GM12878 (cell line): ENCODE data around the gene MAPT.

Experiments
- CBX5 ChIP-seq: sonication (generic); IDR thresholded peaks from 2 replicates; pipeline ENCODE4 v1.6.1; 2016; ENCODE audit warnings: low read depth, moderate library complexity, mild to moderate bottlenecking, inconsistent platforms
- CHD1 ChIP-seq: IDR thresholded peaks from 2 replicates; pipeline ENCODE4 v1.6.1; 2012; ENCODE audit warnings: low read depth, low read length, improper control_type of control experiment
- CREM ChIP-seq: IDR thresholded peaks from 2 replicates; pipeline ENCODE4 v1.6.1; 2014; ENCODE audit warnings: antibody characterized with exemption, low read depth
- MXI1 ChIP-seq: fragments of 150-350 bp; IDR thresholded peaks from 2 replicates; pipeline ENCODE4 v1.6.1; 2011; ENCODE audit warnings: low read depth, mild to moderate bottlenecking, inconsistent platforms, low read length, improper control_type of control experiment
- NBN ChIP-seq: fragments of 450-650 bp; IDR thresholded peaks from 2 replicates; pipeline ENCODE4 v1.6.1; 2016
- NFXL1 ChIP-seq: fragments of 450-650 bp; IDR thresholded peaks from 2 replicates; pipeline ENCODE4 v1.6.1; 2017; ENCODE audit warnings: antibody characterized with exemption, mild to moderate bottlenecking, borderline replicate concordance
- POLR2AphosphoS5 ChIP-seq: IDR thresholded peaks from 2 replicates; pipeline ENCODE4 v1.6.1; 2011; ENCODE audit warnings: mild to moderate bottlenecking, low read length, inconsistent platforms
- SRF ChIP-seq, 2 experiments: IDR thresholded peaks; 2 replicates each; pipeline ENCODE4 v1.6.1; 2011; ENCODE audit warnings: low read depth in 2 of 2, low read length in 2 of 2, mild to moderate bottlenecking in 1 of 2, moderate library complexity in 1 of 2
- YY1 ChIP-seq: IDR thresholded peaks from 2 replicates; pipeline ENCODE4 v1.6.1; 2011; ENCODE audit warnings: low read depth, mild to moderate bottlenecking, low read length
- TF ChIP-seq, protein P1 (sequence below): fragments of 450-650 bp; IDR thresholded peaks from 2 replicates; pipeline ENCODE4 v1.6.1; 2017; ENCODE audit warnings: mild to moderate bottlenecking, low read depth, inconsistent platforms; ENCODE audit not compliant: poor library complexity, severe bottlenecking
- TF ChIP-seq, protein P2 (sequence below), 3 experiments: IDR thresholded peaks in 2 of 3; conservative IDR thresholded peaks in 1 of 3; 2 replicates each; pipeline ENCODE4 v1.5.1; 2011; ENCODE audit warnings: low read depth in 3 of 3, low read length in 3 of 3, mild to moderate bottlenecking in 3 of 3, control low read depth in 2 of 3, moderate library complexity in 2 of 3, inconsistent platforms in 1 of 3, mixed read lengths in 1 of 3; ENCODE audit not compliant: control insufficient read depth in 2 of 3, insufficient read depth in 1 of 3; ENCODE audit errors: extremely low read depth in 1 of 3

DNA sequence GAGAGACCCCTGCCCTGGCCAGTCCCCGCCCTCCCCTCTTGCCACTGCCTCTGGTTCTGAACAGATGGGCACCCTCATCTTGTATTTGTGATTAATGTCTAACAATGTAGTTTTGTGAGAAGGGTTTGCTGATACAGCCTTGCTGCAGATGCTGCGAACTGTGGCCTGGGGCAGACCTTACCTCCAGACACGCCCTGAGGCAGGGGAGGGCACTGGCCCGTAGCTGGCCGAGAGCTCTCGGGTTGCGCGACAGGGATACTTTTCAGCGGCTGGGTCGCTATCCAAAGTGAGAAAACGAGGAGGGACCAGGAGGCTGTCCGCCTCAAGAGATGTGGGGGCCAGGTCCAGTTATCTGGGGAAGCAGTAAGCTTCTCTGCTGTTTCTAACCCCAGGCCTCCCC, 126.6 kb downstream of the MAPT start:
- TF ChIP-seq YY1, result no peak
- no peak for TF ChIP-seq CBX5
- no peak for TF ChIP-seq CHD1
- TF ChIP-seq, protein P1, sequence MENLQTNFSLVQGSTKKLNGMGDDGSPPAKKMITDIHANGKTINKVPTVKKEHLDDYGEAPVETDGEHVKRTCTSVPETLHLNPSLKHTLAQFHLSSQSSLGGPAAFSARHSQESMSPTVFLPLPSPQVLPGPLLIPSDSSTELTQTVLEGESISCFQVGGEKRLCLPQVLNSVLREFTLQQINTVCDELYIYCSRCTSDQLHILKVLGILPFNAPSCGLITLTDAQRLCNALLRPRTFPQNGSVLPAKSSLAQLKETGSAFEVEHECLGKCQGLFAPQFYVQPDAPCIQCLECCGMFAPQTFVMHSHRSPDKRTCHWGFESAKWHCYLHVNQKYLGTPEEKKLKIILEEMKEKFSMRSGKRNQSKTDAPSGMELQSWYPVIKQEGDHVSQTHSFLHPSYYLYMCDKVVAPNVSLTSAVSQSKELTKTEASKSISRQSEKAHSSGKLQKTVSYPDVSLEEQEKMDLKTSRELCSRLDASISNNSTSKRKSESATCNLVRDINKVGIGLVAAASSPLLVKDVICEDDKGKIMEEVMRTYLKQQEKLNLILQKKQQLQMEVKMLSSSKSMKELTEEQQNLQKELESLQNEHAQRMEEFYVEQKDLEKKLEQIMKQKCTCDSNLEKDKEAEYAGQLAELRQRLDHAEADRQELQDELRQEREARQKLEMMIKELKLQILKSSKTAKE, result no peak
- TF ChIP-seq CREM, result no peak
- no peak for TF ChIP-seq SRF (IDR thresholded peaks at IDR 0.05; ENCODE audit: low read depth in 2 of 2, low read length in 2 of 2)
- no peak for TF ChIP-seq NFXL1
- TF ChIP-seq, protein P2, sequence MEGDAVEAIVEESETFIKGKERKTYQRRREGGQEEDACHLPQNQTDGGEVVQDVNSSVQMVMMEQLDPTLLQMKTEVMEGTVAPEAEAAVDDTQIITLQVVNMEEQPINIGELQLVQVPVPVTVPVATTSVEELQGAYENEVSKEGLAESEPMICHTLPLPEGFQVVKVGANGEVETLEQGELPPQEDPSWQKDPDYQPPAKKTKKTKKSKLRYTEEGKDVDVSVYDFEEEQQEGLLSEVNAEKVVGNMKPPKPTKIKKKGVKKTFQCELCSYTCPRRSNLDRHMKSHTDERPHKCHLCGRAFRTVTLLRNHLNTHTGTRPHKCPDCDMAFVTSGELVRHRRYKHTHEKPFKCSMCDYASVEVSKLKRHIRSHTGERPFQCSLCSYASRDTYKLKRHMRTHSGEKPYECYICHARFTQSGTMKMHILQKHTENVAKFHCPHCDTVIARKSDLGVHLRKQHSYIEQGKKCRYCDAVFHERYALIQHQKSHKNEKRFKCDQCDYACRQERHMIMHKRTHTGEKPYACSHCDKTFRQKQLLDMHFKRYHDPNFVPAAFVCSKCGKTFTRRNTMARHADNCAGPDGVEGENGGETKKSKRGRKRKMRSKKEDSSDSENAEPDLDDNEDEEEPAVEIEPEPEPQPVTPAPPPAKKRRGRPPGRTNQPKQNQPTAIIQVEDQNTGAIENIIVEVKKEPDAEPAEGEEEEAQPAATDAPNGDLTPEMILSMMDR (IDR thresholded peaks at IDR 0.05 in 2 of 3, conservative IDR thresholded peaks at IDR 0.05 in 1 of 3; ENCODE audit: control insufficient read depth in 2 of 3, extremely low read depth in 1 of 3, insufficient read depth in 1 of 3, low read depth in 3 of 3, low read length in 3 of 3), result no peak
- TF ChIP-seq NBN, result no peak
- TF ChIP-seq POLR2AphosphoS5, result no peak
- no peak for TF ChIP-seq MXI1
